ENCODE results near the gene ATXN3L.

ATXN3L gene

DNA sequence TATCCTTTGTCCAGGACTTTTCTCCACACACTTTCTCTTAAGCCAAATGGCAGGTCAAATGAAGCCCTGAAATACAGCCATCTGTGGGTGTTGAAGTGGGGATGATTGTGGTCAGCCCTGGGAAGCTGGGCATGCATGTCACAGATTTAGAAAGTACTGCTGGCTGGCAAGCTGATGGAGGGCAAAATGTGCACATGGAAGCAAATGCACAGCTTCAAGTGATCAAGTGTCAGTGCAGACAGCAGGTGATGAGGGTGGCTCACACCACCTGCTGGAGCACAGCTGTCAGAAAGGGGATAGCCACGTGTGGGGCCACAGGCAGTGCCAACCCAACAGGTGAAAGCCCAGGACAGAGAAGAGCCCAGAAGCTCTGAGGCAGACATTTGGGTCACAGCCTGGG, 40.3 kb upstream of the ATXN3L start:
- H3K4me3 ChIP-seq (ENCODE audit: low read depth, low read length) = no peak overlapping the region
- TF ChIP-seq, protein P1, sequence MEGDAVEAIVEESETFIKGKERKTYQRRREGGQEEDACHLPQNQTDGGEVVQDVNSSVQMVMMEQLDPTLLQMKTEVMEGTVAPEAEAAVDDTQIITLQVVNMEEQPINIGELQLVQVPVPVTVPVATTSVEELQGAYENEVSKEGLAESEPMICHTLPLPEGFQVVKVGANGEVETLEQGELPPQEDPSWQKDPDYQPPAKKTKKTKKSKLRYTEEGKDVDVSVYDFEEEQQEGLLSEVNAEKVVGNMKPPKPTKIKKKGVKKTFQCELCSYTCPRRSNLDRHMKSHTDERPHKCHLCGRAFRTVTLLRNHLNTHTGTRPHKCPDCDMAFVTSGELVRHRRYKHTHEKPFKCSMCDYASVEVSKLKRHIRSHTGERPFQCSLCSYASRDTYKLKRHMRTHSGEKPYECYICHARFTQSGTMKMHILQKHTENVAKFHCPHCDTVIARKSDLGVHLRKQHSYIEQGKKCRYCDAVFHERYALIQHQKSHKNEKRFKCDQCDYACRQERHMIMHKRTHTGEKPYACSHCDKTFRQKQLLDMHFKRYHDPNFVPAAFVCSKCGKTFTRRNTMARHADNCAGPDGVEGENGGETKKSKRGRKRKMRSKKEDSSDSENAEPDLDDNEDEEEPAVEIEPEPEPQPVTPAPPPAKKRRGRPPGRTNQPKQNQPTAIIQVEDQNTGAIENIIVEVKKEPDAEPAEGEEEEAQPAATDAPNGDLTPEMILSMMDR (conservative IDR thresholded peaks at IDR 0.05; ENCODE audit: low read depth, low read length) = no peak
- no peak for DNase-seq (ENCODE audit: low read depth)

DNA sequence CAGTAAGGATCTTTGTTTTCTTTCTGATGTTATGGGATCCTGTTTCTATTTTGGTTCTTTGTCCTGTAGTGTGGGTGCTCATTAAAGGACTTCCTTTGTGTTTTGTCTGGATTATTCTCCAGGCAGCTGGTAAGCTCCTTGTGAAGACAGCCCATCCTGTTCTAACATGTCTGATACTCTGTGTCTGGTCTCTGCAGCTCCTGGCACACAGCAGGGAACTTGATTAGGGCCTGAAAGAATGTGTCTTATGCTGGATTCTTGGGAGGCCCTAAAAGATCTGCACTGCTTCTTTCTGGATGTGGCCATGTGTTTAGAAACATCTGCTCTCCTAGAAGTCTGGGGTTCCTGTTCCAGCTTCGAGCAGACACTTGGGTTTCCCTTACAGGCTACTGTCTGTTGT, 38.1 kb upstream of the ATXN3L start:
- peak; percentile 84 for DNase-seq (ENCODE audit: low read depth)
- TF ChIP-seq, protein P1 (conservative IDR thresholded peaks at IDR 0.05; ENCODE audit: low read depth, low read length) = no peak
- H3K4me3 ChIP-seq (ENCODE audit: low read depth, low read length) = no peak overlapping the region

DNA sequence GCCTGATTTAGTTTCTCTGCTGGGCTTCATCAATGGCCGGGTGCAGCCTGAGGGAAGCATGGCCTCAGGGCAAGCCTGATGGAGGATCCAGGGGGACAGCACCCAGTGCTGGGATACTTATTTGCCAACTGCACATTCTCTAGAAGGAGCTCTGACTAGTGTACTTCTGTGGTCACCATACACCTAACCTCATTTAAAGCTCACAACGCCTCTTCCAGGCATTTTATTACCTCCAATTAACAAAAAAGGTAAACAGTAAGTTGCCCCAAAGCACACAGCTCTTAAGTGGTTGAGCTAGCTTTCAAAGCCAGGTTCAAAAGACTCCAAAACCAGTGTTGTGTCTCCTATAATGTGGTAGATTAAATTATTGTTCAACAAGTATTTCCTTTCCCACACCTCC, 26.8 kb upstream of the ATXN3L start:
- H3K4me3 ChIP-seq (ENCODE audit: low read depth, low read length) = no peak overlapping the region
- TF ChIP-seq, protein P1 (conservative IDR thresholded peaks at IDR 0.05; ENCODE audit: low read depth, low read length) = no peak
- no peak for DNase-seq (ENCODE audit: low read depth)

DNA sequence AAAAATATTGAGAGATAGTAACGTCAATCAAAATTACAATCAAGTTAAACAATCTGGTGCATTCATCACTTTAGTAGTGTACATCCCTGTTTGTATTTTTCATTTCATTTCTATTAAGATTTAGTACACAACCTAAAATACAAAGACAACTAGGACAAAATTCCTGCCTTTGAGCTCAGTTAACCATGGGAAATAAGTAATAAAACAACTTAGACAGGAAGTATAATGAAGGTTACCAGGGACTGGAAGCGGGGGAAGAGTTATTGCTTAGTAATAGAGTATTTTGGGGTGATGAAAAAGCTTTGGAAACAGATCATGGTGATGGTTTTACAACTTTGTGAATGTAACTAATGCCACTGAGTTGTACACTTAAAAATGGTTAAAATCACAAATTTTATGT, 25.6 kb upstream of the ATXN3L start:
- TF ChIP-seq, protein P1 (conservative IDR thresholded peaks at IDR 0.05; ENCODE audit: low read depth, low read length) = no peak
- DNase-seq (ENCODE audit: low read depth) = no peak
- no peak overlapping the region for H3K4me3 ChIP-seq (ENCODE audit: low read depth, low read length)

DNA sequence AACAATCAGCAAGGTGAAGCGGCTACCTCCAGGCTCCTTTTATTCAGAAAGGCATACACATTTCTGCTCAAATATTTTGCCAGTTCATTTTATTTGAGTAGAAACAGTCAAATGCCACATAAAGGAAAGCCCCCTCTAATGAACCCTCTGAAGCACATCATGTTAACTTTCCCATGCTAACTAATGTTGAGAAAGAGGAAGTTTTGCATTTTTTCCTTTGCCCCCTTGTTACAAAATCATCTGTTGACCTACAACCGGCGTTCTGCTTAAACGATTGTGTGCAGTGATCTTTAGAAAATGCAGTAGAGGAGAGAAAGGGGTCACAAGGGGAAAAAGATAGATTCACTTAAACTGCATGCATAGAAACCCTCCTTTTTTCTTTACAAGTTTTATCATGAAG, 25.2 kb upstream of the ATXN3L start:
- TF ChIP-seq, protein P1 (conservative IDR thresholded peaks at IDR 0.05; ENCODE audit: low read depth, low read length) = no peak
- DNase-seq (ENCODE audit: low read depth) = no peak

DNA sequence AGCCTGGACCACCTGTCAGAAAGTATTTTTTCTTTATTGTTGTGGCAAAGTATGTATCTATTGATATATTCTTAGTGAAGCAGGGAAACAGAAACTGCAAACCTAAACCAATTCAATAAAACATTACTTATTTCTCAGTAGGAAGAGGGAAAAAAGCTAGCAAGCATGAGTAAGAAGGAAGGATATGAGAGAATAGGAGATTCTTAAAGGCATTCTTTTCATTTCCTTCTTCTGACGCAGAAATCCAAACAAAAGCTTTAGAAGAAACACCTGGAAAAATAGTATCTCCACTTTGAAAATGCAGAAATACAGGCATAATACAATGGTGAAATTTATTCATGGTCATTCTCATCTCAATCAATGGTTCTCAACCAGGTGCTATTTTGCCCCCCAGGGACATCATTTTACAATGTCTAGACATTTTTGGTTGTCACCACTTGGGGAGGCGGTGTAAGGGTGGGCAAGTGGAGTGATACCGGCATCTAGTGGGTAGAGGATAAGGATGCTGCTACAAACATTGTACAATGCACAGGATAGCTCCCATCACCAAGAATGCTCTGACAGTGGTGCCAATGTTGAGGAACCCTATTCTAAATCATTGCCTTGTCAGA, 21.7 kb upstream of the ATXN3L start:
- no peak overlapping the region for H3K4me3 ChIP-seq (ENCODE audit: low read depth, low read length)
- DNase-seq (ENCODE audit: low read depth) = peak; percentile 19
- TF ChIP-seq, protein P1 (conservative IDR thresholded peaks at IDR 0.05; ENCODE audit: low read depth, low read length) = no peak

More for the DNA sequence above, 25.2 kb upstream of the ATXN3L start:
- no peak overlapping the region for H3K4me3 ChIP-seq (ENCODE audit: low read depth, low read length)

DNA sequence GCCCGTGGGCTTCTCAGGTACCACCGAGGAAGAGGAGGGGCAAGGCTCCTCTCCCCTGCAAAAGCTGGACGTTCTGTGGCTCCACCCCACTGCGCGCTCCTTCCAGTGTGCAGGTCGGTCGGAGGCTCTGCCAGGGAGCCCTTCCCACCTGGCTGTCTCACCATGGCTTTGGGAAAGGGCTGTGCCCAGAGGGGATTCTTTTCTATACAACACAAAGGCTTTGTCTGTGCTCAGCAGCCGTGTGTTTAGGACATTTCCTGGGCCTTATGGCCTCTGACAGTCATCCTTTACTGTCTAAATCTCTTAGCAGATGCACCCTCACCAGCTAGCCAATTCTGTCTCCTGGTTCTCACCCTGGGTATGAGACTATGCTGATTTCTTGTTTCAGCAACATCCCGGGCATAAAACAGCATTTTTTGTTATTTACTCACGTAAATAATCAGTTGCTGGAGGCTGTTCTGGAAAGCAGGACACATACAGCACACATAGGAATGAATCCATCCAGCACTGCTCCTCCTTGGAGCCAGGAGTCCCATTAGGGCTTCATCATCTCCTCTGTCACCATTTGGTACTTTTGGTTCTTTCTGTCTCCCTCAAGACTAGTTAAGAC, 20.4 kb upstream of the ATXN3L start:
- H3K4me3 ChIP-seq (ENCODE audit: low read depth, low read length) = no peak overlapping the region
- TF ChIP-seq, protein P1 (conservative IDR thresholded peaks at IDR 0.05; ENCODE audit: low read depth, low read length) = no peak
- DNase-seq (ENCODE audit: low read depth) = no peak

Measured in choroid plexus epithelial cell (primary cell).